Gastrocnemius medialis (tissue), 4 donors: ENCODE data around the gene NSFL1C. TPM values are rescaled to one million over a fixed set of nuclear protein-coding genes. Genes with fewer than 3 reads are reported as not detected.
A peak's percentile ranks its signal among the peaks of the same experiment; 100 is the strongest.

Experiments used
- ATAC-seq, 2 donors: fragments of 150-250 bp; one replicate each; pipeline ENCODE4 v1.9.1; 2016
- DNase-seq, 2 donors: peaks; one replicate each; pipeline ENCODE4 v3.0.0-alpha.2; 2019
- H3K27ac ChIP-seq, 4 donors: fragments of 200-600 bp; sonication (generic); 1 replicate in 1 of 4; 2 replicates in 3 of 4; pipeline ENCODE4 v1.5.1; 2016 to 2018; ENCODE audit warnings: mild to moderate bottlenecking in 2 of 4, moderate library complexity in 1 of 4
- H3K27me3 ChIP-seq, 3 donors: fragments of 200-600 bp; sonication (generic) in 2 of 3; 1 replicate in 1 of 3; 2 replicates in 2 of 3; pipeline versions ENCODE4 v1.5.1 to v1.6.0; 2016 to 2019; ENCODE audit warnings: mild to moderate bottlenecking in 1 of 3, moderate library complexity in 1 of 3
- H3K36me3 ChIP-seq, 2 donors: fragments of 200-600 bp; sonication (generic) in 1 of 2; one replicate each; pipeline ENCODE4 v1.5.1; 2017 to 2018
- H3K4me1 ChIP-seq, 2 donors: fragments of 200-600 bp; sonication (generic) in 1 of 2; one replicate each; pipeline ENCODE4 v1.5.1; 2016 to 2017; ENCODE audit warnings: mild to moderate bottlenecking in 2 of 2
- H3K4me3 ChIP-seq, 4 donors: fragments of 200-600 bp; sonication (generic) in 3 of 4; 1 replicate in 1 of 4; 2 replicates in 3 of 4; pipeline ENCODE4 v1.5.1; 2016 to 2019; ENCODE audit warnings: mild to moderate bottlenecking in 2 of 4
- H3K9me3 ChIP-seq, 3 donors: fragments of 200-600 bp; sonication (generic) in 2 of 3; 1 replicate in 1 of 3; 2 replicates in 2 of 3; pipeline ENCODE4 v1.5.1; 2016 to 2019
- CTCF ChIP-seq, 5 experiments: fragments of 450-650 bp in 3 of 5; fragments of 200-600 bp in 2 of 5; sonication (generic) in 2 of 5; IDR thresholded peaks in 4 of 5; conservative IDR thresholded peaks in 1 of 5; 1 replicate in 4 of 5; 2 replicates in 1 of 5; pipeline ENCODE4 v1.5.1; 2016 to 2019; ENCODE audit warnings: antibody characterized with exemption in 5 of 5, mild to moderate bottlenecking in 3 of 5, moderate library complexity in 3 of 5
- POLR2A ChIP-seq, 2 donors: fragments of 450-650 bp; IDR thresholded peaks; one replicate each; pipeline ENCODE4 v1.6.1; 2017; ENCODE audit warnings: antibody characterized with exemption in 2 of 2, mild to moderate bottlenecking in 2 of 2, moderate library complexity in 2 of 2
- in situ Hi-C, 4 donors: fragments of 200-750 bp; cut with MboI; loops; one replicate each; pipeline versions ENCODE4 v1.15.0 to v1.8.0; 2017; ENCODE audit warnings: low sequenced_read_pairs in 4 of 4
- intact Hi-C: fragments of 100-400 bp; cut with DNase I; formaldehyde crosslinking; loops from one replicate; pipeline ENCODE4 v1.15.1; 2023; ENCODE audit warnings: low total_unique reads
- total RNA-seq, 4 donors: library from RNA; depleted of rRNA; stranded (reverse); fragments of >200 nt; gene quantifications; one replicate each; pipeline versions ENCODE4 v1.1.0 to v1.2.3, GENCODE V29; 2016

NSFL1C gene
- total RNA-seq, 4 donors from 2014 or later = 68.0 to 91.4 (median 80.6) TPM

- Histone ChIP-seq H3K27me3 (no peaks in the 10 kb centered on the region), H3K36me3 (peaks cover 0 to 25% of the 10 kb centered on the region in 2 donors), H3K27ac (no peak overlapping the region), H3K9me3 (no peaks in the 10 kb centered on the region), H3K4me1 (peaks cover 0 to 3% of the 10 kb centered on the region in 2 donors), H3K4me3 (no peak overlapping the region)
- no peak for ATAC-seq
- intact Hi-C loops (no loop called here), in situ Hi-C loops (loop anchor here (5.0 to 10.0 kb wide), 3 partner anchors 119 to 124 kb away; no protein-coding TSS in a partner anchor)
- TF ChIP-seq POLR2A (IDR thresholded peaks at IDR 0.05) = no peak
- no peak for TF ChIP-seq CTCF (IDR thresholded peaks at IDR 0.05 in 4 of 5, conservative IDR thresholded peaks at IDR 0.05 in 1 of 5)
- DNase-seq = no peak
Observed at GRCh38 chr20:1436263-1436662, 30.4 kb downstream of the NSFL1C start.

- Histone ChIP-seq H3K27ac (no peak overlapping the region), H3K4me3 (no peak overlapping the region), H3K4me1 (peaks cover 0 to 3% of the 10 kb centered on the region in 2 donors), H3K36me3 (peaks cover 0 to 16% of the 10 kb centered on the region in 2 donors), H3K27me3 (no peaks in the 10 kb centered on the region), H3K9me3 (no peaks in the 10 kb centered on the region)
- in situ Hi-C loops (loop anchor here (5.0 to 10.0 kb wide), 3 partner anchors 118 to 123 kb away; no protein-coding TSS in a partner anchor), intact Hi-C loops (no loop called here)
- no peak for DNase-seq
- no peak for ATAC-seq
- no peak for TF ChIP-seq CTCF (IDR thresholded peaks at IDR 0.05 in 4 of 5, conservative IDR thresholded peaks at IDR 0.05 in 1 of 5)
- TF ChIP-seq POLR2A (IDR thresholded peaks at IDR 0.05) = no peak
Observed at GRCh38 chr20:1435337-1435699, 31.3 kb downstream of the NSFL1C start.

- DNase-seq (peak in 1 of 2 donors; percentile 30), ATAC-seq (no peak)
- no peaks in the 10 kb centered on the region for H3K27me3 ChIP-seq
- H3K27ac ChIP-seq = no peak overlapping the region
- TF ChIP-seq CTCF (IDR thresholded peaks at IDR 0.05 in 4 of 5, conservative IDR thresholded peaks at IDR 0.05 in 1 of 5) (no peak), POLR2A (IDR thresholded peaks at IDR 0.05) (no peak)
- peaks cover 0 to 10% of the 10 kb centered on the region in 2 donors for H3K36me3 ChIP-seq
- intact Hi-C loops = no loop called here
- peaks cover 0 to 3% of the 10 kb centered on the region in 2 donors for H3K4me1 ChIP-seq
- H3K9me3 ChIP-seq = no peaks in the 10 kb centered on the region
- H3K4me3 ChIP-seq = no peak overlapping the region
- in situ Hi-C loops = loop anchor here (5.0 to 10.0 kb wide), 3 partner anchors 117 to 122 kb away; no protein-coding TSS in a partner anchor
Observed at GRCh38 chr20:1434571-1435336, 31.9 kb downstream of the NSFL1C start.

- Histone ChIP-seq H3K9me3 (no peaks in the 10 kb centered on the region), H3K4me3 (no peak overlapping the region), H3K4me1 (peaks cover 0 to 3% of the 10 kb centered on the region in 2 donors), H3K27ac (no peak overlapping the region), H3K27me3 (no peaks in the 10 kb centered on the region), H3K36me3 (peaks cover 0 to 9% of the 10 kb centered on the region in 2 donors)
- no peak for TF ChIP-seq POLR2A (IDR thresholded peaks at IDR 0.05)
- no peak for TF ChIP-seq CTCF (IDR thresholded peaks at IDR 0.05 in 4 of 5, conservative IDR thresholded peaks at IDR 0.05 in 1 of 5)
- DNase-seq (no peak), ATAC-seq (no peak)
- intact Hi-C loops = no loop called here
- in situ Hi-C loops = loop anchor here in 2 of 4 donors (10.0 kb wide), 1 partner anchor 116 kb away; no protein-coding TSS in a partner anchor
Observed at GRCh38 chr20:1431158-1431557, 35.5 kb downstream of the NSFL1C start.
